WTC11 (cell line): ENCODE measurements around the gene HTR6. TPM values are rescaled to one million over a fixed set of nuclear protein-coding genes. Genes with fewer than 3 reads are reported as not detected.

ENCODE experiments used
- CBFB ChIP-seq: sonication (generic); formaldehyde crosslinking; IDR thresholded peaks from 2 replicates; pipeline ENCODE4 v1.8.1; 2022; ENCODE audit warnings: mild to moderate bottlenecking, low read depth, missing genetic modification reagents
- CREM ChIP-seq: sonication (generic); formaldehyde crosslinking; IDR thresholded peaks from 2 replicates; pipeline ENCODE4 v1.8.1; 2022; ENCODE audit warnings: mild to moderate bottlenecking, missing genetic modification reagents, moderate library complexity
- NFATC4 ChIP-seq: fragments of 250-450 bp; sonication (Bioruptor Pico); IDR thresholded peaks from 2 replicates; pipeline ENCODE4 v1.9.0; 2021; ENCODE audit warnings: mild to moderate bottlenecking
- NFE2L1 ChIP-seq: sonication (generic); formaldehyde crosslinking; IDR thresholded peaks from 2 replicates; pipeline ENCODE4 v1.8.1; 2023; ENCODE audit warnings: missing genetic modification reagents
- SOX15 ChIP-seq: fragments of 250-450 bp; sonication (Bioruptor Pico); IDR thresholded peaks from 2 replicates; pipeline ENCODE4 v1.9.0; 2021; ENCODE audit warnings: mild to moderate bottlenecking
- total RNA-seq: library from RNA; stranded (reverse); gene quantifications from 3 replicates; pipeline ENCODE4 v1.2.3, GENCODE V29; 2021
- TF ChIP-seq, protein P1 (sequence below): sonication (generic); formaldehyde crosslinking; IDR thresholded peaks from 2 replicates; pipeline ENCODE4 v1.8.1; 2022; ENCODE audit warnings: low read depth, mild to moderate bottlenecking, moderate library complexity, missing genetic modification reagents, borderline replicate concordance
- TF ChIP-seq, protein P2 (sequence below): sonication (generic); formaldehyde crosslinking; IDR thresholded peaks from 2 replicates; pipeline ENCODE4 v1.8.1; 2023; ENCODE audit warnings: mild to moderate bottlenecking, missing genetic modification reagents, moderate library complexity
- TF ChIP-seq, protein P3 (sequence below): sonication (generic); formaldehyde crosslinking; IDR thresholded peaks from 2 replicates; pipeline ENCODE4 v1.8.1; 2023; ENCODE audit warnings: mild to moderate bottlenecking, missing genetic modification reagents
- TF ChIP-seq, protein P4 (sequence below): sonication (generic); formaldehyde crosslinking; conservative IDR thresholded peaks from 2 replicates; pipeline ENCODE4 v1.8.1; 2022; ENCODE audit warnings: mild to moderate bottlenecking, missing genetic modification reagents
- TF ChIP-seq, protein P5 (sequence below): sonication (generic); formaldehyde crosslinking; conservative IDR thresholded peaks from 2 replicates; pipeline ENCODE4 v1.8.1; 2023; ENCODE audit warnings: mild to moderate bottlenecking, low read depth, missing genetic modification reagents, moderate library complexity
- TF ChIP-seq, protein P6 (sequence below): sonication (generic); formaldehyde crosslinking; IDR thresholded peaks from 2 replicates; pipeline ENCODE4 v1.8.1; 2022; ENCODE audit warnings: mild to moderate bottlenecking, moderate library complexity, missing genetic modification reagents
- TF ChIP-seq, protein P7 (sequence below): sonication (generic); formaldehyde crosslinking; IDR thresholded peaks from 2 replicates; pipeline ENCODE4 v1.8.1; 2022; ENCODE audit warnings: low read depth, missing genetic modification reagents, borderline replicate concordance
- TF ChIP-seq, protein P8 (sequence below): sonication (generic); formaldehyde crosslinking; IDR thresholded peaks from 2 replicates; pipeline ENCODE4 v1.8.1; 2023; ENCODE audit warnings: mild to moderate bottlenecking, missing genetic modification reagents

The HTR6 gene
- total RNA-seq, 1 experiment from 2014 or later, result 0.90 TPM

DNA sequence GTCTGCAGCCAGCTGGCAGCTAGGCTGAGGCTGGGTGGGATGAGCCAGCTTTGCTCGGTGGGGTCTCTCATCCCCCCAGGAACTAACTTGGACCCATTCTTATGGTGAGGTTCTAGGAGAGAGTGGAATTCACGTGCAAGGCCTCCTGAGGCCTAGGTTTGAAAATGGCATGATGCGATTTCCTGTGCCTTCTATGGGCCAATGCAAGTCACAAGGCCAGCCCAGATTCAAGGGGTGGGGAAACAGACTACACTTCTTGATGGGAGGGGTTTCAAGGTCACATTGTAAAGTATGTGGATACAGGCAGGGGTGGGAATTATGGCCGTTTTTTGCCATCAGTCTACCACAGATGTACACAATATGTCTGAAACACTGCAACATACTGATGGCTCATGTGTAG is 48.3 kb downstream of the HTR6 start (continued):
- TF ChIP-seq, protein P1, sequence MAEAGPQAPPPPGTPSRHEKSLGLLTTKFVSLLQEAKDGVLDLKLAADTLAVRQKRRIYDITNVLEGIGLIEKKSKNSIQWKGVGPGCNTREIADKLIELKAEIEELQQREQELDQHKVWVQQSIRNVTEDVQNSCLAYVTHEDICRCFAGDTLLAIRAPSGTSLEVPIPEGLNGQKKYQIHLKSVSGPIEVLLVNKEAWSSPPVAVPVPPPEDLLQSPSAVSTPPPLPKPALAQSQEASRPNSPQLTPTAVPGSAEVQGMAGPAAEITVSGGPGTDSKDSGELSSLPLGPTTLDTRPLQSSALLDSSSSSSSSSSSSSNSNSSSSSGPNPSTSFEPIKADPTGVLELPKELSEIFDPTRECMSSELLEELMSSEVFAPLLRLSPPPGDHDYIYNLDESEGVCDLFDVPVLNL (CRISPR knock-in tag), result no peak
- no peak for TF ChIP-seq NFATC4
- TF ChIP-seq, protein P2, sequence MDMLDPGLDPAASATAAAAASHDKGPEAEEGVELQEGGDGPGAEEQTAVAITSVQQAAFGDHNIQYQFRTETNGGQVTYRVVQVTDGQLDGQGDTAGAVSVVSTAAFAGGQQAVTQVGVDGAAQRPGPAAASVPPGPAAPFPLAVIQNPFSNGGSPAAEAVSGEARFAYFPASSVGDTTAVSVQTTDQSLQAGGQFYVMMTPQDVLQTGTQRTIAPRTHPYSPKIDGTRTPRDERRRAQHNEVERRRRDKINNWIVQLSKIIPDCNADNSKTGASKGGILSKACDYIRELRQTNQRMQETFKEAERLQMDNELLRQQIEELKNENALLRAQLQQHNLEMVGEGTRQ (CRISPR knock-in tag), result no peak
- TF ChIP-seq, protein P3, sequence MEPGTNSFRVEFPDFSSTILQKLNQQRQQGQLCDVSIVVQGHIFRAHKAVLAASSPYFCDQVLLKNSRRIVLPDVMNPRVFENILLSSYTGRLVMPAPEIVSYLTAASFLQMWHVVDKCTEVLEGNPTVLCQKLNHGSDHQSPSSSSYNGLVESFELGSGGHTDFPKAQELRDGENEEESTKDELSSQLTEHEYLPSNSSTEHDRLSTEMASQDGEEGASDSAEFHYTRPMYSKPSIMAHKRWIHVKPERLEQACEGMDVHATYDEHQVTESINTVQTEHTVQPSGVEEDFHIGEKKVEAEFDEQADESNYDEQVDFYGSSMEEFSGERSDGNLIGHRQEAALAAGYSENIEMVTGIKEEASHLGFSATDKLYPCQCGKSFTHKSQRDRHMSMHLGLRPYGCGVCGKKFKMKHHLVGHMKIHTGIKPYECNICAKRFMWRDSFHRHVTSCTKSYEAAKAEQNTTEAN (CRISPR knock-in tag), result no peak
- TF ChIP-seq, protein P4, sequence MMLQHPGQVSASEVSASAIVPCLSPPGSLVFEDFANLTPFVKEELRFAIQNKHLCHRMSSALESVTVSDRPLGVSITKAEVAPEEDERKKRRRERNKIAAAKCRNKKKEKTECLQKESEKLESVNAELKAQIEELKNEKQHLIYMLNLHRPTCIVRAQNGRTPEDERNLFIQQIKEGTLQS (CRISPR knock-in tag), result no peak
- TF ChIP-seq NFE2L1 (CRISPR knock-in tag), result no peak
- TF ChIP-seq, protein P5, sequence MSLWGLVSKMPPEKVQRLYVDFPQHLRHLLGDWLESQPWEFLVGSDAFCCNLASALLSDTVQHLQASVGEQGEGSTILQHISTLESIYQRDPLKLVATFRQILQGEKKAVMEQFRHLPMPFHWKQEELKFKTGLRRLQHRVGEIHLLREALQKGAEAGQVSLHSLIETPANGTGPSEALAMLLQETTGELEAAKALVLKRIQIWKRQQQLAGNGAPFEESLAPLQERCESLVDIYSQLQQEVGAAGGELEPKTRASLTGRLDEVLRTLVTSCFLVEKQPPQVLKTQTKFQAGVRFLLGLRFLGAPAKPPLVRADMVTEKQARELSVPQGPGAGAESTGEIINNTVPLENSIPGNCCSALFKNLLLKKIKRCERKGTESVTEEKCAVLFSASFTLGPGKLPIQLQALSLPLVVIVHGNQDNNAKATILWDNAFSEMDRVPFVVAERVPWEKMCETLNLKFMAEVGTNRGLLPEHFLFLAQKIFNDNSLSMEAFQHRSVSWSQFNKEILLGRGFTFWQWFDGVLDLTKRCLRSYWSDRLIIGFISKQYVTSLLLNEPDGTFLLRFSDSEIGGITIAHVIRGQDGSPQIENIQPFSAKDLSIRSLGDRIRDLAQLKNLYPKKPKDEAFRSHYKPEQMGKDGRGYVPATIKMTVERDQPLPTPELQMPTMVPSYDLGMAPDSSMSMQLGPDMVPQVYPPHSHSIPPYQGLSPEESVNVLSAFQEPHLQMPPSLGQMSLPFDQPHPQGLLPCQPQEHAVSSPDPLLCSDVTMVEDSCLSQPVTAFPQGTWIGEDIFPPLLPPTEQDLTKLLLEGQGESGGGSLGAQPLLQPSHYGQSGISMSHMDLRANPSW, result no peak
- TF ChIP-seq, protein P6, sequence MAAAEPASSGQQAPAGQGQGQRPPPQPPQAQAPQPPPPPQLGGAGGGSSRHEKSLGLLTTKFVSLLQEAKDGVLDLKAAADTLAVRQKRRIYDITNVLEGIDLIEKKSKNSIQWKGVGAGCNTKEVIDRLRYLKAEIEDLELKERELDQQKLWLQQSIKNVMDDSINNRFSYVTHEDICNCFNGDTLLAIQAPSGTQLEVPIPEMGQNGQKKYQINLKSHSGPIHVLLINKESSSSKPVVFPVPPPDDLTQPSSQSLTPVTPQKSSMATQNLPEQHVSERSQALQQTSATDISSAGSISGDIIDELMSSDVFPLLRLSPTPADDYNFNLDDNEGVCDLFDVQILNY (CRISPR knock-in tag), result no peak
- no peak for TF ChIP-seq CREM (CRISPR knock-in tag)
- no peak for TF ChIP-seq CBFB (CRISPR knock-in tag)
- TF ChIP-seq, protein P7, sequence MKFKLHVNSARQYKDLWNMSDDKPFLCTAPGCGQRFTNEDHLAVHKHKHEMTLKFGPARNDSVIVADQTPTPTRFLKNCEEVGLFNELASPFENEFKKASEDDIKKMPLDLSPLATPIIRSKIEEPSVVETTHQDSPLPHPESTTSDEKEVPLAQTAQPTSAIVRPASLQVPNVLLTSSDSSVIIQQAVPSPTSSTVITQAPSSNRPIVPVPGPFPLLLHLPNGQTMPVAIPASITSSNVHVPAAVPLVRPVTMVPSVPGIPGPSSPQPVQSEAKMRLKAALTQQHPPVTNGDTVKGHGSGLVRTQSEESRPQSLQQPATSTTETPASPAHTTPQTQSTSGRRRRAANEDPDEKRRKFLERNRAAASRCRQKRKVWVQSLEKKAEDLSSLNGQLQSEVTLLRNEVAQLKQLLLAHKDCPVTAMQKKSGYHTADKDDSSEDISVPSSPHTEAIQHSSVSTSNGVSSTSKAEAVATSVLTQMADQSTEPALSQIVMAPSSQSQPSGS (CRISPR knock-in tag), result no peak
- TF ChIP-seq, protein P8, sequence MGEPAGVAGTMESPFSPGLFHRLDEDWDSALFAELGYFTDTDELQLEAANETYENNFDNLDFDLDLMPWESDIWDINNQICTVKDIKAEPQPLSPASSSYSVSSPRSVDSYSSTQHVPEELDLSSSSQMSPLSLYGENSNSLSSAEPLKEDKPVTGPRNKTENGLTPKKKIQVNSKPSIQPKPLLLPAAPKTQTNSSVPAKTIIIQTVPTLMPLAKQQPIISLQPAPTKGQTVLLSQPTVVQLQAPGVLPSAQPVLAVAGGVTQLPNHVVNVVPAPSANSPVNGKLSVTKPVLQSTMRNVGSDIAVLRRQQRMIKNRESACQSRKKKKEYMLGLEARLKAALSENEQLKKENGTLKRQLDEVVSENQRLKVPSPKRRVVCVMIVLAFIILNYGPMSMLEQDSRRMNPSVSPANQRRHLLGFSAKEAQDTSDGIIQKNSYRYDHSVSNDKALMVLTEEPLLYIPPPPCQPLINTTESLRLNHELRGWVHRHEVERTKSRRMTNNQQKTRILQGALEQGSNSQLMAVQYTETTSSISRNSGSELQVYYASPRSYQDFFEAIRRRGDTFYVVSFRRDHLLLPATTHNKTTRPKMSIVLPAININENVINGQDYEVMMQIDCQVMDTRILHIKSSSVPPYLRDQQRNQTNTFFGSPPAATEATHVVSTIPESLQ, result no peak
- no peak for TF ChIP-seq SOX15 (CRISPR knock-in tag)
